NCI-H2029 treated with DMSO at 0.1 percent for 48 hours (cell line): ENCODE measurements around the gene GDA.

Source experiments
- DNase-seq: peaks from one replicate; lab custom pipeline; 2025; lab: John Stamatoyannopoulos, UW

GDA gene

GRCh38 chr9:72150661-72151060 lies 1.4 kb downstream of the GDA start:
- no peak for DNase-seq

GRCh38 chr9:72151104-72151503 lies 1.9 kb downstream of the GDA start:
- DNase-seq: no peak

- DNase-seq: no peak
Measured at GRCh38 chr9:72154468-72155285, 5.4 kb downstream of the GDA start.

- no peak for DNase-seq
Measured at GRCh38 chr9:72155301-72155700, 6.1 kb downstream of the GDA start.

- DNase-seq: no peak
Measured at GRCh38 chr9:72156586-72156985, 7.3 kb downstream of the GDA start.

GRCh38 chr9:72158680-72159079 lies 9.4 kb downstream of the GDA start:
- DNase-seq: no peak

- DNase-seq: no peak
Measured at GRCh38 chr9:72160446-72161123, 11.3 kb downstream of the GDA start.

GRCh38 chr9:72165326-72165725 lies 16.1 kb downstream of the GDA start:
- no peak for DNase-seq

- DNase-seq: no peak
Measured at GRCh38 chr9:72165821-72166547, 16.7 kb downstream of the GDA start.

- no peak for DNase-seq
Measured at GRCh38 chr9:72168075-72168474, 18.8 kb downstream of the GDA start.

- no peak for DNase-seq
Measured at GRCh38 chr9:72169178-72169577, 19.9 kb downstream of the GDA start.

- no peak for DNase-seq
Measured at GRCh38 chr9:72173080-72173479, 23.8 kb downstream of the GDA start.

GRCh38 chr9:72185561-72185960 lies 36.3 kb downstream of the GDA start:
- DNase-seq: no peak

- DNase-seq: no peak
Measured at GRCh38 chr9:72187121-72187695, 38.0 kb downstream of the GDA start.

GRCh38 chr9:72188232-72188631 lies 39.0 kb downstream of the GDA start:
- no peak for DNase-seq

GRCh38 chr9:72193478-72193881 lies 44.2 kb downstream of the GDA start:
- DNase-seq: no peak

- DNase-seq: no peak
Measured at GRCh38 chr9:72199238-72199637, 50.0 kb downstream of the GDA start.

GRCh38 chr9:72200452-72200851 lies 51.2 kb downstream of the GDA start:
- no peak for DNase-seq

- no peak for DNase-seq
Measured at GRCh38 chr9:72202009-72202408, 52.8 kb downstream of the GDA start.

- no peak for DNase-seq
Measured at GRCh38 chr9:72203205-72203803, 54.1 kb downstream of the GDA start.

GRCh38 chr9:72204062-72204461 lies 54.8 kb downstream of the GDA start:
- DNase-seq: no peak

- DNase-seq: no peak
Measured at GRCh38 chr9:72205513-72205912, 56.3 kb downstream of the GDA start.
